Loucy (cell line): Measurements from ENCODE around the gene SORBS1.

Experiments
- H2AFZ ChIP-seq: fragments of 200-600 bp; sonication (generic); 2 replicates; pipeline ENCODE4 v1.6.0; 2016; ENCODE audit warnings: antibody characterized with exemption, mild to moderate bottlenecking, low read length, moderate library complexity
- H3F3A ChIP-seq: fragments of 200-600 bp; 2 replicates; pipeline ENCODE4 v1.6.0; 2016; ENCODE audit warnings: antibody characterized with exemption, low read depth, mild to moderate bottlenecking
- H3K27me3 ChIP-seq: fragments of 200-600 bp; sonication (generic); 2 replicates; pipeline ENCODE4 v1.6.1; 2014; ENCODE audit warnings: low read length, mild to moderate bottlenecking; ENCODE audit not compliant: insufficient read depth, poor library complexity, severe bottlenecking
- H3K36me3 ChIP-seq: fragments of 200-600 bp; sonication (generic); 2 replicates; pipeline ENCODE4 v1.6.1; 2016; ENCODE audit warnings: low read length; ENCODE audit not compliant: insufficient read depth
- H3K4me1 ChIP-seq: fragments of 200-600 bp; sonication (generic); 2 replicates; pipeline ENCODE4 v1.5.1; 2014; ENCODE audit warnings: low read length, mild to moderate bottlenecking; ENCODE audit not compliant: insufficient read depth, poor library complexity, severe bottlenecking
- H3K4me2 ChIP-seq: fragments of 200-600 bp; sonication (generic); 2 replicates; pipeline ENCODE4 v1.6.0; 2014; ENCODE audit warnings: antibody characterized with exemption, low read length, low read depth, mild to moderate bottlenecking; ENCODE audit not compliant: poor library complexity, severe bottlenecking
- H3K4me3 ChIP-seq: fragments of 200-600 bp; sonication (generic); 2 replicates; pipeline ENCODE4 v1.5.1; 2014; ENCODE audit warnings: low read length, mild to moderate bottlenecking, mixed read lengths; ENCODE audit not compliant: poor library complexity, severe bottlenecking
- H3K79me2 ChIP-seq: fragments of 200-600 bp; sonication (generic); 2 replicates; pipeline ENCODE4 v1.6.1; 2014; ENCODE audit warnings: low read length; ENCODE audit not compliant: insufficient read depth
- H3K9ac ChIP-seq: fragments of 200-600 bp; sonication (generic); 2 replicates; pipeline ENCODE4 v1.6.0; 2014; ENCODE audit warnings: mild to moderate bottlenecking, low read depth, low read length, moderate library complexity; ENCODE audit not compliant: poor library complexity, severe bottlenecking
- H3K9me2 ChIP-seq: fragments of 200-600 bp; sonication (generic); replicated peaks from 2 replicates; pipeline ENCODE4 v1.6.1; 2016; ENCODE audit warnings: low read depth, low read length, mixed read lengths
- H3K9me3 ChIP-seq: fragments of 200-600 bp; sonication (generic); 2 replicates; pipeline ENCODE4 v1.6.1; 2014; ENCODE audit warnings: mild to moderate bottlenecking, antibody characterized with exemption, low read length, low read depth; ENCODE audit not compliant: insufficient read depth
- H4K20me1 ChIP-seq: fragments of 200-600 bp; sonication (generic); 2 replicates; pipeline ENCODE4 v1.6.0; 2014; ENCODE audit warnings: antibody characterized with exemption, low read length, mild to moderate bottlenecking; ENCODE audit not compliant: insufficient read depth, poor library complexity, severe bottlenecking
- CTCF ChIP-seq: fragments of 200-600 bp; sonication (generic); conservative IDR thresholded peaks from 2 replicates; pipeline ENCODE4 v1.5.1; 2014; ENCODE audit warnings: mild to moderate bottlenecking, antibody characterized with exemption, low read length
- EZH2phosphoT487 ChIP-seq: fragments of 200-600 bp; IDR thresholded peaks from 2 replicates; pipeline ENCODE4 v1.6.1; 2018; ENCODE audit warnings: antibody characterized with exemption, mild to moderate bottlenecking, moderate library complexity, borderline replicate concordance

The SORBS1 gene

GRCh38 chr10:95516774-95517373 is 44.3 kb downstream of the SORBS1 start:
- Histone ChIP-seq H3K9ac (no peak overlapping the region), H3K9me3 (no peaks in the 10 kb centered on the region), H3K4me3 (no peak overlapping the region), H3K9me2 (no peaks in the 10 kb centered on the region), H4K20me1 (no peaks in the 10 kb centered on the region), H3F3A (no peaks in the 10 kb centered on the region), H2AFZ (no peak overlapping the region), H3K79me2 (no peaks in the 10 kb centered on the region), H3K4me2 (no peak overlapping the region), H3K4me1 (peaks cover 10% of the 10 kb centered on the region), H3K27me3 (no peaks in the 10 kb centered on the region), H3K36me3 (no peaks in the 10 kb centered on the region)
- TF ChIP-seq CTCF (no peak), EZH2phosphoT487 (no peak)

GRCh38 chr10:95513941-95514392 is 47.2 kb downstream of the SORBS1 start:
- Histone ChIP-seq H2AFZ (no peak overlapping the region), H3K79me2 (no peaks in the 10 kb centered on the region), H3K4me1 (peaks cover 10% of the 10 kb centered on the region), H3K4me2 (no peak overlapping the region), H3K9ac (no peak overlapping the region), H3K9me3 (no peaks in the 10 kb centered on the region), H3F3A (no peaks in the 10 kb centered on the region), H3K27me3 (no peaks in the 10 kb centered on the region), H3K9me2 (no peaks in the 10 kb centered on the region), H4K20me1 (no peaks in the 10 kb centered on the region), H3K4me3 (no peak overlapping the region), H3K36me3 (no peaks in the 10 kb centered on the region)
- TF ChIP-seq CTCF, result no peak
- no peak for TF ChIP-seq EZH2phosphoT487

- no peaks in the 10 kb centered on the region for H3K9me2 ChIP-seq
- H3K9ac ChIP-seq, result no peak overlapping the region
- H3F3A ChIP-seq, result no peaks in the 10 kb centered on the region
- TF ChIP-seq CTCF, result no peak
- TF ChIP-seq EZH2phosphoT487, result no peak
- H2AFZ ChIP-seq, result no peak overlapping the region
- no peaks in the 10 kb centered on the region for H3K27me3 ChIP-seq
- no peak overlapping the region for H3K4me2 ChIP-seq
- no peaks in the 10 kb centered on the region for H3K79me2 ChIP-seq
- no peaks in the 10 kb centered on the region for H3K9me3 ChIP-seq
- peaks cover 4% of the 10 kb centered on the region for H3K4me1 ChIP-seq
- no peaks in the 10 kb centered on the region for H3K36me3 ChIP-seq
- no peak overlapping the region for H3K4me3 ChIP-seq
- no peaks in the 10 kb centered on the region for H4K20me1 ChIP-seq
Measured at GRCh38 chr10:95513008-95513589, 48.1 kb downstream of the SORBS1 start.
